HG02970 (cell line): Measurements from ENCODE around the gene TUFM.
"Not testable (repeated sequence)": the region's sequence is repeated elsewhere in the genome, so short reads cannot be mapped to it uniquely, and the experiment has no call there.

Source experiments
- ATAC-seq: cut with Tn5 transposase; IDR thresholded peaks from one replicate; pipeline ENCODE4 v1.9.1; 2021; ENCODE audit warnings: mild to moderate bottlenecking, moderate library complexity, moderate number of reproducible peaks; ENCODE audit not compliant: unreplicated experiment, low FRiP score

Gene TUFM

GRCh38 chr16:28846080-28846932, at the start of gene TUFM:
Gene TUFM, minus strand, starts transcription at chr16:28846348. Its CDS starts 79 bp downstream, at chr16:28846269.
- peak; percentile 90 for ATAC-seq

- ATAC-seq, result no peak
Measured at GRCh38 chr16:28895609-28896008, 49.5 kb upstream of the TUFM start.

- ATAC-seq, result no peak
Measured at GRCh38 chr16:28893291-28893690, 47.1 kb upstream of the TUFM start.

- no peak for ATAC-seq
Measured at GRCh38 chr16:28891964-28892890, 46.1 kb upstream of the TUFM start.

GRCh38 chr16:28890355-28890754, 44.2 kb upstream of the TUFM start:
- ATAC-seq, result not testable (repeated sequence)

- no peak for ATAC-seq
Measured at GRCh38 chr16:28886945-28887344, 40.8 kb upstream of the TUFM start.

- ATAC-seq, result no peak
Measured at GRCh38 chr16:28884045-28884444, 37.9 kb upstream of the TUFM start.

GRCh38 chr16:28883221-28883996, 37.3 kb upstream of the TUFM start:
- ATAC-seq, result no peak

GRCh38 chr16:28882551-28883160, 36.5 kb upstream of the TUFM start:
- no peak for ATAC-seq

- ATAC-seq, result not testable (repeated sequence)
Measured at GRCh38 chr16:28881565-28881964, 35.4 kb upstream of the TUFM start.

GRCh38 chr16:28880955-28881354, 34.8 kb upstream of the TUFM start:
- no peak for ATAC-seq

- ATAC-seq, result no peak
Measured at GRCh38 chr16:28880589-28880915, 34.4 kb upstream of the TUFM start.

GRCh38 chr16:28879841-28880588, 33.9 kb upstream of the TUFM start:
- ATAC-seq, result peak; percentile 87

GRCh38 chr16:28879261-28879840, 33.2 kb upstream of the TUFM start:
- ATAC-seq, result peak; percentile 29

GRCh38 chr16:28878083-28878926, 32.2 kb upstream of the TUFM start, which contains the start of gene ATP2A1:
Gene ATP2A1, plus strand, starts transcription at chr16:28878488. Its CDS starts 184 bp downstream, at chr16:28878672.
- no peak for ATAC-seq

- no peak for ATAC-seq
Measured at GRCh38 chr16:28877655-28878000, 31.5 kb upstream of the TUFM start.

GRCh38 chr16:28876973-28877654, 31.0 kb upstream of the TUFM start:
- no peak for ATAC-seq
